HUDEP-2 (cell line): ENCODE data around the gene CRYZ.

Experiments used
- DNase-seq, 76 experiments: peaks; one replicate each; lab custom pipeline; 2025; ENCODE audit not compliant: unreplicated experiment in 76 of 76; lab: John Stamatoyannopoulos, UW

Gene CRYZ

GRCh38 chr1:74732071-74732946 is 541 bp downstream of the CRYZ start:
- peak in 1 of 76 experiments; percentile 37 for DNase-seq

DNA sequence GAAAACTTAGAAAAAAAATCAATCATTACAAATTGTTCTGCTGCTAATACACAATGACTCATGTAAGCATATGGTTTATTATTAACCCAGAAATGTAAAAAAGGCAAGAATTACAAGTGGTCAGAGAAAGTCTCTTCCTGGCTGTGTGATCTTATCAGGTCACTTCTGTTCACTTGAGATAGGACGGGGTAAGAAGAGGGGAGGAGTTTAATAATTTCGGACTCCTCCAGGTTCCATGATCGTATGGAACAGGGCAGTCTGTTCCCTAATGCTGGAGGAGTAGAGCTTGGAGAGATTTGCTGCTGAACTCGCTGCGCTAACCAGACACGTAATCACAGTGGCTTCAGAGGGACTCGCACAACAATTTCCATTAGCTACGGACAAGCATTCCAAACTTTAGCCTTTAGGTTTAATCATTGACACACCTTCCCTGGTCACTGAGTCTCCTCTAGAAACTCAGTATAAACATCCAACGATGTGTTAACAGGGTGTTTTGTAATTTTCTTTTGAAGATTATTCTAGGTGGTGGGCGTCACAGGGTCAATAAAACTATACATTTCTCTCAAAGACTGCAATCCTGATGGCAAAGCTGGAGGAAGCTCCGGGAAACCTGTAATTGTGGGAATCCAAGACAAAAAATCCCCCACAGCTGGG is 1.3 kb downstream of the CRYZ start:
- peak in 32 of 76 experiments; percentile 1 to 70 (median 24) for DNase-seq

GRCh38 chr1:74729741-74730478 is 2.9 kb downstream of the CRYZ start:
- DNase-seq: peak in 20 of 76 experiments; percentile 1 to 55 (median 11)

- no peak for DNase-seq
Measured at GRCh38 chr1:74728736-74729135, 4.1 kb downstream of the CRYZ start.

DNA sequence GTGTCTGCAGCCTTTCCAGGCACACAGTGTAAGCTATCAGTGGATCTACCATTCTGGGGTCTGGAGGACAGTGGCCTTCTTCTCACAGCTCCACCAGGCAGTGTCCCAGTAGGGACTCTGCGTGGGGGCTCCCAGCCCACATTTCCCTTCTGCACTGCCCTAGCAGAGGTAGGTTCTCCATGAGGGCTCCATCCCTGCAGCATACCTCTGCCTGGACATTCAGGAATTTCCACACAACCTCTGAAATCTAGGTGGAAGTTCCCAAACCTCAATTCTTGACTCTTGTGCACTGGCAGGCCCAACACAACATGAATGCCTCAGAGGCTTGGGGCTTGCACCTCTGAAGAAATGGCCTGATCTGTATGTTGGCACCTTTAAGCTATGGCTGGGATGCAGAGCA is 6.8 kb downstream of the CRYZ start:
- DNase-seq: no peak

- DNase-seq: no peak
Measured at GRCh38 chr1:74717626-74718025, 15.2 kb downstream of the CRYZ start.

DNA sequence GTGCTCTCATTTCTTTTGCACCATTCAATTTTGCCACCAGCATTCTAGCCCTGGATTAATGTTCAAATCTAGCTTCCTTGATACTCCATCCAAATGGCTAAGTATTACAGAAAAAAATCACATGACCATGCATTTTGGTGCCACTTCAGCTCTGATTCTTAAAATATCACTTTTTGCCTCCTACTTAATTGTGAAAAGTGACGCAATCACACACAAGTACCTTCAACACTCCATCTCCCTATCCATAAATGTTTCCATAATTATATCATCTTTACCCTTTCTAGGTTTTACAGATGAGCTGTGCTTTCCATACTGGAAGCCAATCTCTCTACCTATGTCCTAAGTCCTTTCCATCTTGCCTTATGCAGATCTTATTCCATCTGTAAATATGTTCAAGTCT is 16.0 kb downstream of the CRYZ start:
- DNase-seq: no peak

DNA sequence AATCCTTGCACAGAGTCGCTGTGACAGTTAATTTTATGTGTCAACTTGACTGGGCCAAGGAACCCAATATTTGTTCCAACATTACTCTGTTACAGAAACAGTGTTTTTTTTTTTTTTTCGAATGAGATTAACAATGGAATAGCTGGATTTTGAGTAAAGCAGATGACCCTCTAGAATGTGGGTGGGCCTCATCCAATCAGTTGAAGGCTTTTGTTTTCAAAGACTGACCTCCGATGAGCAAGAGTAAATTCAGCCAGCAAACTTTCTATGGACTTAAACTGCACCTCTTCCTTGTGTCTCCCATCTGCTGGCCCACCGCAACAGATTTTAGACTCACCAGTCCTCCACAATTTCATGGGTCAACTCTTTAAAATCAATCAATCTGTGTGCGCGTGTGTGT is 17.0 kb downstream of the CRYZ start:
- no peak for DNase-seq

DNA sequence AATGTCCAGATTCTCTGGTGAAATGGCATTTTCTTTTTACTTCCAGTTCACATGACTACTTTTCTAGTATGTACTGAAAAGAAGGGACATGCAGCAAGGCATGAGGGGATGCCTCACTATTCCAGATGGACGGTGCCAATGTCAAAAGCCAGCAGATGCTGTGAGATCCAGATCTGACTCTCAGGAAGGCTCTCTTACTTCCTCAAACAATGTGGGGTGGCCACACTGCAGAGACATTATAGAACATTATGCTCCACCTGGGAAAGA is 17.7 kb downstream of the CRYZ start:
- no peak for DNase-seq

- DNase-seq: no peak
Measured at GRCh38 chr1:74714429-74715235, 18.2 kb downstream of the CRYZ start.

GRCh38 chr1:74713849-74714248 is 19.0 kb downstream of the CRYZ start:
- no peak for DNase-seq

DNA sequence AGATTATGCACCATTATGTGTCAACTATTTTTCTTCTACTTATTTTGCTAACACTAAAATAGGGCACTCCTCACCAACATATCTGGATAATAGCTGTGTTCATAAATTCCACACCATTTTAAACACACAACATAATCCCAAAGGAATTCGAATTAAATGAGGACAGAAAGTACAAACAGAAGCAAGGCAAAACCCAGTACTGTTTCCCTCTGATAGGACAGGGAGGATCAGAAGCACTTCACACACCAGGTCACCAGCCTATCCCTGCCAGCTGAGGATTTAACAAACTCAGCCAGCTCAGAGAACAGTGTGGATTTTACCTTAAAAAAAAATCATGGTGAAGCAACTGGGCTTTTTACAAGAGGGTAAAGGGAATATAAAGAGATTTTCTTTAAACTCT is 20.0 kb downstream of the CRYZ start:
- DNase-seq: no peak

- no peak for DNase-seq
Measured at GRCh38 chr1:74703386-74704182, 29.3 kb downstream of the CRYZ start.

DNA sequence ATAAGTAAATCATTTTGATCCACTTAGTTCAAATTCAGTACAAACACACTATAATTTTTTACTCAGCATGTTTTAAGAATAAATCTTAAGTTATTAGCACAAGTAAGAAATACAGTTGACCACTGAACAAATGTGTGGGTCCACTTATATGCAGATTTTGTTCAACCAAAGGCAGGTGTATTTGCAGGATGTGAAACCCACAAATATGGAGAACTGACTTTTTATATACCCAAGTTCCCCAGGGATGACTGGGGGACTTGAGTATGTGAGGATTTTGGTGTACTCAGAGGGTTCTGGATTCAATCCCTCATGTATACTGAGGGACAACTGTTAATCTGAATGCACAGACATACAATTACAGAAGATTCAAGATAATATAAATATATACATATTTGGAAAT is 33.5 kb downstream of the CRYZ start:
- DNase-seq: no peak

DNA sequence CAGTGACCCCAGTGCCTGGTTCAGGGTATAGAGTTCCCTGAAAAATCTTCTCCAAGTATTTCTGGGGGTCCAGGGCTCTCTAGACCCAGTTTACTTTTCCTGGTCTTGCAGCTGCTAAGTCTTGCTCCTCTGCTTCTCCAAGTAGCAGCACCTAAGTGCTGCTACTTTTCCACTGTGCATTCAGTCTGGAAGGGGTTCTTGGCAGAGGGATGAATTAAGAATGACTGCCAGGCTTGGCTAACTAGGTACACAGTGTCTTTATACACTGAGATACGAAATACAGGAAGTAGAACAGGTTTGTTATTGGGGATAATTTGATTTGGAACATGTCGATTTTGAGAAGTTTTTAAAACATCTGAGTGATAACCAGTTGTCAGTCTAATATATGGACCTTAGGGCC is 35.0 kb downstream of the CRYZ start:
- no peak for DNase-seq

- no peak for DNase-seq
Measured at GRCh38 chr1:74693473-74693872, 39.4 kb downstream of the CRYZ start.

- no peak for DNase-seq
Measured at GRCh38 chr1:74690909-74691308, 41.9 kb downstream of the CRYZ start.

- DNase-seq: no peak
Measured at GRCh38 chr1:74690364-74690696, 42.5 kb downstream of the CRYZ start.

- DNase-seq: peak in 42 of 76 experiments; percentile 0 to 73 (median 24)
Measured at GRCh38 chr1:74689621-74690363, 43.1 kb downstream of the CRYZ start.

GRCh38 chr1:74686928-74687327 is 45.9 kb downstream of the CRYZ start:
- DNase-seq: no peak
